Activated T-cell treated with anti-CD3 and anti-CD28 coated beads, Interleukin-2, amount 50 U/mL, for 72 hours (primary cell): ENCODE results near the gene TSPAN16. TPM values are rescaled to one million over a fixed set of nuclear protein-coding genes. Genes with fewer than 3 reads are reported as not detected.
"Not testable (repeated sequence)": the region's sequence is repeated elsewhere in the genome, so short reads cannot be mapped to it uniquely, and the experiment has no call there.

Source experiments
- ATAC-seq, 2 donors: fragments of 150-1000 bp; cut with Tn5 transposase; replicated peaks in 1 of 2; 2 replicates each; pipeline ENCODE4 v1.10.0; 2021; ENCODE audit warnings: moderate library complexity in 2 of 2, mild to moderate bottlenecking in 1 of 2
- DNase-seq, 2 donors: peaks; one replicate each; pipeline ENCODE4 v3.0.0; 2021 to 2022; ENCODE audit warnings: mixed read lengths in 1 of 2
- H3K27ac Mint-ChIP-seq: one replicate; pipeline ENCODE4 v1.8.0; 2022; ENCODE audit warnings: mild to moderate bottlenecking, moderate library complexity, mixed read lengths
- H3K27me3 Mint-ChIP-seq: one replicate; pipeline ENCODE4 v1.8.0; 2022; ENCODE audit warnings: low read depth, mixed read lengths
- H3K36me3 Mint-ChIP-seq, 2 donors: one replicate each; pipeline ENCODE4 v1.8.0; 2022; ENCODE audit warnings: mixed read lengths in 2 of 2, mild to moderate bottlenecking in 1 of 2; ENCODE audit not compliant: insufficient read depth in 2 of 2
- H3K4me1 Mint-ChIP-seq: one replicate; pipeline ENCODE4 v1.8.0; 2022; ENCODE audit warnings: low read depth, mixed read lengths
- H3K4me3 Mint-ChIP-seq, 2 donors: one replicate each; pipeline ENCODE4 v1.8.0; 2022; ENCODE audit warnings: mild to moderate bottlenecking in 2 of 2, mixed read lengths in 2 of 2, moderate library complexity in 2 of 2
- H3K9me3 Mint-ChIP-seq, 2 donors: one replicate each; pipeline ENCODE4 v1.8.0; 2022; ENCODE audit warnings: mixed read lengths in 2 of 2
- total RNA-seq, 2 donors: library from RNA; stranded (reverse); gene quantifications; one replicate each; pipeline ENCODE4 v1.2.3, GENCODE V29; 2022

The TSPAN16 gene
- total RNA-seq, 2 donors from 2014 or later, result not detected

- peak overlapping the region; percentile 95 to 96 for H3K4me3 Mint-ChIP-seq
- H3K4me1 Mint-ChIP-seq, result peaks cover 33% of the 10 kb centered on the region
- H3K27ac Mint-ChIP-seq, result no peak overlapping the region
Measured at GRCh38 chr19:11347546-11348039, 51.6 kb downstream of the TSPAN16 start.

DNA sequence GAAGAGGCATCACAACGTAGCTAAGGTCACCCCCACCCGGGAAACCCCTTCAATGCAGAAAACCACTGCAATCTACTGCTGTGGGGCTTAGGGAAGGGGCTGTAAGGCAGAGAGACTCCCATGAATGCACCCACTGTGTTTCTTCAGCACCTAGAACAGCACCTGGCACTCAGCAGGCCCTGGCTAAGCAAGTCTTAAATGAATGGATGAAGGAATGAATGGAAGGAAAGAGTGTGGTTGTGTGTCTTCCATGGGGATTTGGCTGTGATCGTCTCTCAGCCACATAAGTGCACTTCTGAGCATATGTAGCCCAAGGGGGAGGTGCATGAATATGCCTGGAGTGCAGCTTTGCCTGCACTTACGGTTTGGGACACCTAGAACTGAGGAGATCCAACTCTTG, 53.2 kb downstream of the TSPAN16 start:
- no peak for ATAC-seq
- no peak for DNase-seq
- H3K9me3 Mint-ChIP-seq, result peaks cover 2% of the 10 kb centered on the region in 2 donors
- no peak overlapping the region for H3K4me3 Mint-ChIP-seq
- H3K27me3 Mint-ChIP-seq, result no peaks in the 10 kb centered on the region
- H3K4me1 Mint-ChIP-seq, result peaks cover 32% of the 10 kb centered on the region
- no peak overlapping the region for H3K27ac Mint-ChIP-seq
- peaks cover 4 to 6% of the 10 kb centered on the region in 2 donors for H3K36me3 Mint-ChIP-seq

More at GRCh38 chr19:11347546-11348039, 51.6 kb downstream of the TSPAN16 start:
- DNase-seq, result no peak
- Mint-ChIP-seq H3K27me3 (no peaks in the 10 kb centered on the region), H3K36me3 (peaks cover 4 to 6% of the 10 kb centered on the region in 2 donors), H3K9me3 (peaks cover 2% of the 10 kb centered on the region in 2 donors)
- ATAC-seq, result no peak

DNA sequence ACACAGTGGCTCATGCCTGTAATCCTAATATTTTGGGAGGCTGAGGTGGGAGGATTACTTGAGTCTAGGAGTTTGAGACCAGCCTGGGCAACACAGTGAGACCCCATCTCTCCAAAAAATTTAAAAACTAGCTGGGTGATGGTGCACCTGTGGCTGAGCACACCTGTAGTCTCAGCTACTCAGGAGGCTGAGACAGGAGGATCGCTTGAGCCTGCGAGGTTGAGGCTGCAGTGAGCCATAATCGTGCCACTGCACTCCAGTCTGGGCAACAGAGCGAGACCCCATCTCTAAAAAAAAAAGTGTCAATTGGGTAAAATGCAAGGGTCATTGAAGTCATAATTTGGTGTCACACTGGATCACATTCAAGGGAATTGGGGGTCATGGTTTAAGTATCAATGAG, 58.1 kb downstream of the TSPAN16 start:
- not testable (repeated sequence) for DNase-seq, H3K36me3 Mint-ChIP-seq, H3K27ac Mint-ChIP-seq, H3K9me3 Mint-ChIP-seq, ATAC-seq
- H3K27me3 Mint-ChIP-seq, result peaks cover 11% of the 10 kb centered on the region
- peaks cover 10% of the 10 kb centered on the region for H3K4me1 Mint-ChIP-seq
- peak overlapping the region in 1 of 2 donors; percentile 27 for H3K4me3 Mint-ChIP-seq

DNA sequence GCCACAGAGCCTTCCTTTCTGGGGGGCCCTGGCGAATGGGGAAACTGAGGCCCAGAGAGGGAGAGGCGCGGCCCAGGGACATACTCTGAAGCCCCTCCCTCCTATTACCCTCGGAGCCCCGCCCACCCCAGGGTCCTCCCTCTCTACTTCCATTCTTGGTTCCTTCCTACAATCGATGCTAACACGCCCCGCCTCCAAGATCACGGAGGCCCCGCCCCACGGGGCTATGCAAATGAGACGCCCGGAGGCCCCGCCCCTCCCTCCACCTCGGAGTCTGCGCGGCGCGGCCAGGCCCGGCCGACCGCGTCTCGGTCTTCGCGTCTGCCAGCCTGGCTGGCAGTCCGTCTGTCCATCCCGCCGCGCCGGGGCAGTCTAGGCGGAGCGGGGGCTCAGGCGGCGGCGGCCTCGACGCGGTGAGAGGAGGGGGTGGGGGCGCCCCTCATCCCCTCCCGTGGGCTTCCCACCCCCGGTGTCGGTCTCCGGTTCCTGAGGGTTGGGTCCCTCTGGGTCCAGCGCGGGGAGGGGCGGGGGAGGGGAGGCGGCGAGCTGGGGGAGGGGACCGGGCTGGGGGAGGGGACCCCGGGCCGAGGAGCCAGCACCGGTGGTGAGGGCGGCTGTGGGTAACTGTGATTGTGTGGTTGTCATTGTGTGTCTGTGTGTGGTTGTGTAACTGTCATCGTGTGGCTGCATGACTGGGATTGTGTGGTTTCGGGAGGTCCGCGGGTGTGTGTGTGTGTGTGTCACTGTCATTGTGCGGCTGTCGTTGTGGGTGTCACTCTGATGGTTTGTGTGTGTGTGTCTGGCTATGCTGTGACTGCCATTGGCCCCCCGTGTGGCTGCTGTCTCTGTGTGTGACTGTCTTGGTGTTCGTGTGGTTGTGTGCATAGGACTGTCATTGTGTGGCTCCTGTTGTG, 59.5 kb downstream of the TSPAN16 start, which contains the start of gene PLPPR2:
Gene PLPPR2 (plus strand): TSS at position 273 of the 914 bp plus-strand sequence. CDS start 2,242 bp downstream, outside the sequence.
- Mint-ChIP-seq H3K4me1 (peaks cover 10% of the 10 kb centered on the region), H3K27ac (peak within 1 kb of the TSS; percentile 12), H3K9me3 (no peaks in the 10 kb centered on the region), H3K27me3 (peaks cover 11% of the 10 kb centered on the region), H3K4me3 (peak within 1 kb of the TSS; percentile 63 to 71), H3K36me3 (no peaks in the 10 kb centered on the region)
- ATAC-seq (peak; percentile 91 to 94), DNase-seq (peak; percentile 89 to 92)

DNA sequence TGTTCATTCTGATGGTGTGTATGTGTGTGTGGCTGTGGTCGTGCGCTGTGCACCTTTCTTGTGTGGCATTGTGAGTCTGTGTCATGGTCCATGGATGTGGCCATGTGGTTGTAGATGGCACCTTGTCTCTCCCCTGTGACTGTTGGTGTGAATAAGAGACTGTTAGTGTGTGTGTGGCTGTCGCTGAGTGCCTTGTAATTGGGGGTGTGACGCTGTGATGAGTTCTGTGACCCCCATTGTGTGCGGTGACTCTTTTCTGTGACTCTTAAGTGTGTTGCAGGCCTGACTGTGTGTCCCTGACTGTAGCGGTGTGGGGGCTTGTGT, 60.1 kb downstream of the TSPAN16 start:
- Mint-ChIP-seq H3K4me1 (peaks cover 10% of the 10 kb centered on the region), H3K4me3 (peak overlapping the region; percentile 63 to 71), H3K27me3 (peaks cover 11% of the 10 kb centered on the region), H3K27ac (no peak overlapping the region), H3K36me3 (no peaks in the 10 kb centered on the region), H3K9me3 (no peaks in the 10 kb centered on the region)
- no peak for ATAC-seq
- DNase-seq, result no peak

DNA sequence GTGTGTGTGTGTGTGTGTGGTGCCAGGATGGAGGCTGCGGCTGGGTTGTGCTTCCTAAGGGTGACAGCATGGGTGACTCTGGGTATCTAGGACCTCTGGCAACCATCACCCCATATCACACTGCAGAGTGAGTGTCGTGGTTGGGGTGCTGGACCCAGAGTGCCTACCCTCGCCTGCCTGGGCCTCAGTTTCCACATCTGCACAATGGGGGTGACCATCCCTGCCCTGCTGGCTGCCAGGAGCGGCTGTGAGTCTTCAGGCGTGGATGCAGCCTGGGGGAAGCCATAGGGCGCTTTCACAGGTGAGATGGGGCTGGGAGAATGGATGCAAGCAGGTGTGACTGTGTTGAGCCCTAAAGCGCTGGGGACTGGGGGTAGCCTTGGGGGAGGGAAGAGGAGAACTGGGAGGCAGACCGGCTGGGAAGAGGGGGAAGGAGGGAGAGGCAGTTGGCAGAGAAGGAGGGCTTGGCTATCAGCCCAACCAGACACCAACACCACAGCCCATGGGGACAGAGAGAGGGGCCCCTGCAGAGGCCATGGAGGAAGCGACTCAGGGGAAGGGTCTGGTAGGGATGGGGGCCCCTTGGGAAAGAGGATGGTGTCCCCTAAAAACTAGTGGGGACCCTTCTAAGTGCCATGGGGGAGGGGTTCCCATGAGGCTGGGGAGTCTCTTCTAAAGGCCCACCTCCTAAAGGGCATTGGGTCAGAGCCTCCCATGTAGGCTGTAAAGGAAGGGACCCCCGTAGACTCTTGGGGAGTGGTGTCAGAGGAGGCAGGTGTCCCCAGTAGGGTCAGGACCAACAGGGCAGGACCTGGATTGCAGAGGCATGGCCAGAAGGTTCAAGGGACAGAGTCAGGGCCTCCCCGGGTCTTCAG, 61.0 kb downstream of the TSPAN16 start:
- no peak for ATAC-seq
- no peak for DNase-seq
- Mint-ChIP-seq H3K36me3 (no peaks in the 10 kb centered on the region), H3K27ac (no peak overlapping the region), H3K27me3 (peaks cover 11% of the 10 kb centered on the region), H3K4me1 (peaks cover 10% of the 10 kb centered on the region), H3K4me3 (no peak overlapping the region), H3K9me3 (no peaks in the 10 kb centered on the region)

- Mint-ChIP-seq H3K4me3 (no peak overlapping the region), H3K9me3 (no peaks in the 10 kb centered on the region), H3K36me3 (no peaks in the 10 kb centered on the region), H3K27ac (no peak overlapping the region), H3K4me1 (peaks cover 10% of the 10 kb centered on the region), H3K27me3 (peaks cover 11% of the 10 kb centered on the region)
- ATAC-seq, result no peak
- DNase-seq, result no peak
Measured at GRCh38 chr19:11359421-11359820, 63.5 kb downstream of the TSPAN16 start.

- Mint-ChIP-seq H3K27me3 (peaks cover 5% of the 10 kb centered on the region), H3K36me3 (no peaks in the 10 kb centered on the region), H3K4me3 (no peak overlapping the region), H3K9me3 (no peaks in the 10 kb centered on the region), H3K4me1 (peaks cover 2% of the 10 kb centered on the region), H3K27ac (no peak overlapping the region)
- ATAC-seq (no peak), DNase-seq (no peak)
Measured at GRCh38 chr19:11361037-11361770, 65.2 kb downstream of the TSPAN16 start.

GRCh38 chr19:11361771-11362731, 66.1 kb downstream of the TSPAN16 start:
- Mint-ChIP-seq H3K4me3 (no peak overlapping the region), H3K36me3 (peaks cover 0 to 1% of the 10 kb centered on the region in 2 donors), H3K27me3 (no peaks in the 10 kb centered on the region), H3K9me3 (no peaks in the 10 kb centered on the region), H3K4me1 (no peaks in the 10 kb centered on the region), H3K27ac (no peak overlapping the region)
- ATAC-seq, result no peak
- DNase-seq, result no peak

GRCh38 chr19:11363881-11364280, 67.9 kb downstream of the TSPAN16 start:
- H3K27me3 Mint-ChIP-seq, result no peaks in the 10 kb centered on the region
- DNase-seq, result no peak
- H3K4me1 Mint-ChIP-seq, result no peaks in the 10 kb centered on the region
- ATAC-seq, result no peak
- peaks cover 0 to 2% of the 10 kb centered on the region in 2 donors for H3K36me3 Mint-ChIP-seq
- no peak overlapping the region for H3K27ac Mint-ChIP-seq
- H3K9me3 Mint-ChIP-seq, result no peaks in the 10 kb centered on the region
- H3K4me3 Mint-ChIP-seq, result no peak overlapping the region

- Mint-ChIP-seq H3K9me3 (no peaks in the 10 kb centered on the region), H3K27me3 (no peaks in the 10 kb centered on the region), H3K4me3 (no peak overlapping the region), H3K4me1 (no peaks in the 10 kb centered on the region), H3K27ac (no peak overlapping the region), H3K36me3 (peaks cover 0 to 2% of the 10 kb centered on the region in 2 donors)
- no peak for ATAC-seq
- no peak for DNase-seq
Measured at GRCh38 chr19:11364296-11364904, 68.4 kb downstream of the TSPAN16 start.
